Calu3 (cell line): ENCODE results near the gene COA6. TPM values are rescaled to one million over a fixed set of nuclear protein-coding genes. Genes with fewer than 3 reads are reported as not detected.
A peak's percentile ranks its signal among the peaks of the same experiment; 100 is the strongest.
"Not testable (repeated sequence)": the region's sequence is repeated elsewhere in the genome, so short reads cannot be mapped to it uniquely, and the experiment has no call there.

Experiments used
- BruUV-seq: library from RNA; stranded (reverse); fragments of 400-500 nt; replicated peaks from 2 replicates; lab custom pipeline; 2021; lab: Mats Ljungman, UMichigan
- CTCF ChIA-PET: fragments of 300-600 bp; sonication (Branson Sonifier 250); formaldehyde crosslinking; loops from one replicate; lab custom pipeline; 2022; ENCODE audit warnings: antibody characterized with exemption; lab: Charles Lee
- DNase-seq: peaks from one replicate; pipeline ENCODE4 v3.0.0; 2022
- H3K27ac Mint-ChIP-seq: one replicate; pipeline ENCODE4 v1.8.0; 2022; ENCODE audit warnings: mixed read lengths; ENCODE audit not compliant: unreplicated experiment
- H3K27me3 Mint-ChIP-seq: one replicate; pipeline ENCODE4 v1.8.0; 2022; ENCODE audit warnings: mixed read lengths; ENCODE audit not compliant: unreplicated experiment
- H3K36me3 Mint-ChIP-seq: one replicate; pipeline ENCODE4 v1.8.0; 2022; ENCODE audit warnings: mild to moderate bottlenecking, moderate library complexity, mixed read lengths; ENCODE audit not compliant: insufficient read depth, unreplicated experiment
- H3K4me1 Mint-ChIP-seq: one replicate; pipeline ENCODE4 v1.8.0; 2022; ENCODE audit warnings: mild to moderate bottlenecking, low read depth, mixed read lengths; ENCODE audit not compliant: unreplicated experiment
- H3K4me3 Mint-ChIP-seq: one replicate; pipeline ENCODE4 v1.8.0; 2022; ENCODE audit warnings: mild to moderate bottlenecking, low read depth, moderate library complexity, mixed read lengths; ENCODE audit not compliant: unreplicated experiment
- H3K9me3 Mint-ChIP-seq: one replicate; pipeline ENCODE4 v1.8.0; 2022; ENCODE audit warnings: low read depth, mixed read lengths; ENCODE audit not compliant: unreplicated experiment
- CTCF ChIP-seq: fragments of 200-600 bp; IDR thresholded peaks from one replicate; pipeline ENCODE4 v1.8.0; 2022; ENCODE audit warnings: antibody characterized with exemption; ENCODE audit not compliant: unreplicated experiment
- intact Hi-C: fragments of 100-400 bp; cut with micrococcal nuclease; formaldehyde crosslinking; loops from one replicate; pipeline ENCODE4 v1.10.0; 2022; ENCODE audit not compliant: unreplicated experiment
- total RNA-seq: library from RNA; stranded (reverse); gene quantifications from 2 replicates; pipeline ENCODE4 v1.2.3, GENCODE V29; 2022

COA6 gene
- total RNA-seq, 1 experiment from 2014 or later = 46.4 TPM

GRCh38 chr1:234396871-234397270 lies 23.6 kb downstream of the COA6 start:
- no peak for TF ChIP-seq CTCF
- BruUV-seq = no TSS peak
- Mint-ChIP-seq H3K27me3 (no peaks in the 10 kb centered on the region), H3K4me3 (no peak overlapping the region), H3K9me3 (no peaks in the 10 kb centered on the region), H3K27ac (peak overlapping the region; percentile 73), H3K36me3 (peaks cover 5% of the 10 kb centered on the region), H3K4me1 (no peaks in the 10 kb centered on the region)
- intact Hi-C loops = no loop called here
- DNase-seq = no peak
- CTCF ChIA-PET = no interaction called here

GRCh38 chr1:234397732-234398131 lies 24.5 kb downstream of the COA6 start:
- Mint-ChIP-seq H3K36me3 (peaks cover 5% of the 10 kb centered on the region), H3K27ac (no peak overlapping the region), H3K9me3 (no peaks in the 10 kb centered on the region), H3K4me1 (no peaks in the 10 kb centered on the region), H3K4me3 (no peak overlapping the region), H3K27me3 (no peaks in the 10 kb centered on the region)
- CTCF ChIA-PET = no interaction called here
- intact Hi-C loops = no loop called here
- no peak for DNase-seq
- no peak for TF ChIP-seq CTCF
- BruUV-seq = no TSS peak

GRCh38 chr1:234398849-234399381 lies 25.7 kb downstream of the COA6 start:
- peaks cover 5% of the 10 kb centered on the region for H3K36me3 Mint-ChIP-seq
- H3K27ac Mint-ChIP-seq = no peak overlapping the region
- intact Hi-C loops = no loop called here

GRCh38 chr1:234399515-234399914 lies 26.3 kb downstream of the COA6 start:
- H3K27me3 Mint-ChIP-seq, intact Hi-C loops, H3K4me3 Mint-ChIP-seq, CTCF ChIA-PET, H3K9me3 Mint-ChIP-seq, BruUV-seq, H3K4me1 Mint-ChIP-seq, H3K36me3 Mint-ChIP-seq, H3K27ac Mint-ChIP-seq, DNase-seq: not testable (repeated sequence)

More at GRCh38 chr1:234398849-234399381, 25.7 kb downstream of the COA6 start:
- no peak overlapping the region for H3K4me3 Mint-ChIP-seq
- DNase-seq = no peak
- CTCF ChIA-PET = no interaction called here
- H3K4me1 Mint-ChIP-seq = no peaks in the 10 kb centered on the region
- no peaks in the 10 kb centered on the region for H3K9me3 Mint-ChIP-seq
- no peak for TF ChIP-seq CTCF
- no TSS peak for BruUV-seq
- no peaks in the 10 kb centered on the region for H3K27me3 Mint-ChIP-seq

- no peak for TF ChIP-seq CTCF
- Mint-ChIP-seq H3K9me3 (no peaks in the 10 kb centered on the region), H3K4me1 (no peaks in the 10 kb centered on the region), H3K27me3 (no peaks in the 10 kb centered on the region), H3K4me3 (no peak overlapping the region), H3K27ac (no peak overlapping the region), H3K36me3 (peaks cover 5% of the 10 kb centered on the region)
- intact Hi-C loops = no loop called here
- BruUV-seq = no TSS peak
- DNase-seq = no peak
- CTCF ChIA-PET = no interaction called here
These were observed 27.5 kb downstream of the COA6 start for GRCh38 chr1:234400773-234401172.
